Fibroblast of lung (primary cell): ENCODE measurements around the gene RPH3AL.

ENCODE experiments used
- CTCF ChIP-seq, 2 donors: IDR thresholded peaks in 1 of 2; conservative IDR thresholded peaks in 1 of 2; 1 replicate in 1 of 2; 2 replicates in 1 of 2; pipeline ENCODE4 v1.5.1; 2011 to 2012; ENCODE audit warnings: low read length in 2 of 2, control low read depth in 1 of 2, inconsistent platforms in 1 of 2, low read depth in 1 of 2, mild to moderate bottlenecking in 1 of 2
- EZH2 ChIP-seq: IDR thresholded peaks from 2 replicates; pipeline ENCODE4 v1.5.1; 2012; ENCODE audit warnings: low read length, control low read depth, mild to moderate bottlenecking; ENCODE audit errors: missing control alignments

GRCh38 chr17:292016-292415, 60.6 kb downstream of the RPH3AL start:
- no peak for TF ChIP-seq EZH2
- no peak for TF ChIP-seq CTCF (conservative IDR thresholded peaks at IDR 0.05 in 1 of 2, IDR thresholded peaks at IDR 0.05 in 1 of 2; ENCODE audit: low read depth in 1 of 2, low read length in 2 of 2)
